Airway epithelial cell (primary cell): ENCODE data around the gene TPMT. TPM values are rescaled to one million over a fixed set of nuclear protein-coding genes. Genes with fewer than 3 reads are reported as not detected.

Source experiments
- total RNA-seq: library from RNA; depleted of rRNA; stranded (reverse); fragments of >200 nt; gene quantifications from 2 replicates; pipeline ENCODE4 v1.2.3, GENCODE V29; 2015

The TPMT gene
- total RNA-seq, result 14.9 and 16.9 TPM in 2 replicates

GRCh38 chr6:18154507-18155149 lies at the start of gene TPMT:
TPMT (minus strand) TSS chr6:18155077; CDS start chr6:18149127, 5,950 bp downstream.

GRCh38 chr6:18155150-18155863 lies 430 bp upstream of the TPMT start, which contains the start of gene KDM1B:
KDM1B (plus strand) TSS chr6:18155422; CDS start chr6:18159896, 4,474 bp downstream.

GRCh38 chr6:18122128-18123093 lies 32.5 kb downstream of the TPMT start, which contains the start of gene NHLRC1:
NHLRC1 (minus strand) TSS chr6:18122677; CDS start chr6:18122606, 71 bp downstream.

Other genes starting within 250 kb of the TPMT start
- gene KIF13A, start 167.4 kb downstream of the TPMT start, total RNA-seq, result 32.8 and 39.0 TPM in 2 replicates
- gene NHLRC1, start 32.4 kb downstream of the TPMT start, total RNA-seq, result 1.8 and 3.9 TPM in 2 replicates
- 11.7 and 16.0 TPM in 2 replicates for gene KDM1B, start 345 bp upstream of the TPMT start, total RNA-seq
- gene DEK, start 109.5 kb upstream of the TPMT start, total RNA-seq, result 120 and 143 TPM in 2 replicates
- gene RNF144B, start 232.3 kb upstream of the TPMT start, total RNA-seq, result 32.5 and 38.2 TPM in 2 replicates